OCI-LY7 (cell line): ENCODE data around the gene NAALADL2.

Experiments
- EZH2phosphoT487 ChIP-seq: fragments of 200-600 bp; sonication (generic); IDR thresholded peaks from 2 replicates; pipeline ENCODE4 v1.6.1; 2018; ENCODE audit warnings: low read depth, borderline replicate concordance, mild to moderate bottlenecking, mixed run types, antibody characterized with exemption, low read length, moderate library complexity, mixed read lengths
- TF ChIP-seq, protein P1 (sequence below): fragments of 200-600 bp; sonication (generic); conservative IDR thresholded peaks from 2 replicates; pipeline ENCODE4 v1.5.1; 2014; ENCODE audit warnings: mild to moderate bottlenecking, antibody characterized with exemption, low read length, moderate library complexity, mixed read lengths

DNA sequence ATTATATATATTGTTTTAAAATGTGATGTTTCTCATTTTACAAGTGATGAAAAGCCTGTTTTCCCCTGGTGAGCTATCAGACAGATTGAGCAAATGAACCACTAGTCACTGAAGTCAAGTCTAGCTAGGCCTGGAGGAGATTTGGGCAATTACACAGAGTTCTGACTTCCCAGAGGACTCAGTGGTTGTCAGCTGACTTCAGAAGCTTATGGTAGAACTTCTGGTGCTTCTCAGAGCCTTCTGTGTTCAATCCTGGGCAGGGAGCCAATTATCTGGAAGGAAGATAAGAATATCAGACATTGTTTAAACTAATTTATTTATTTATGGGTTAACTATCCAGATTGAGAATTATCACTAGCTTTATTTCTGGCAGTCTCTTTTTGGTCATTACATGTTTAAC, 37.7 kb upstream of the NAALADL2 start:
- TF ChIP-seq, protein P1, sequence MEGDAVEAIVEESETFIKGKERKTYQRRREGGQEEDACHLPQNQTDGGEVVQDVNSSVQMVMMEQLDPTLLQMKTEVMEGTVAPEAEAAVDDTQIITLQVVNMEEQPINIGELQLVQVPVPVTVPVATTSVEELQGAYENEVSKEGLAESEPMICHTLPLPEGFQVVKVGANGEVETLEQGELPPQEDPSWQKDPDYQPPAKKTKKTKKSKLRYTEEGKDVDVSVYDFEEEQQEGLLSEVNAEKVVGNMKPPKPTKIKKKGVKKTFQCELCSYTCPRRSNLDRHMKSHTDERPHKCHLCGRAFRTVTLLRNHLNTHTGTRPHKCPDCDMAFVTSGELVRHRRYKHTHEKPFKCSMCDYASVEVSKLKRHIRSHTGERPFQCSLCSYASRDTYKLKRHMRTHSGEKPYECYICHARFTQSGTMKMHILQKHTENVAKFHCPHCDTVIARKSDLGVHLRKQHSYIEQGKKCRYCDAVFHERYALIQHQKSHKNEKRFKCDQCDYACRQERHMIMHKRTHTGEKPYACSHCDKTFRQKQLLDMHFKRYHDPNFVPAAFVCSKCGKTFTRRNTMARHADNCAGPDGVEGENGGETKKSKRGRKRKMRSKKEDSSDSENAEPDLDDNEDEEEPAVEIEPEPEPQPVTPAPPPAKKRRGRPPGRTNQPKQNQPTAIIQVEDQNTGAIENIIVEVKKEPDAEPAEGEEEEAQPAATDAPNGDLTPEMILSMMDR = no peak
- TF ChIP-seq EZH2phosphoT487 = no peak
